G401 (cell line): ENCODE measurements around the gene GDF10. TPM values are rescaled to one million over a fixed set of nuclear protein-coding genes. Genes with fewer than 3 reads are reported as not detected.

Experiments
- DNase-seq: peaks from one replicate; pipeline ENCODE4 v3.0.0-alpha.2; 2015; ENCODE audit warnings: low spot score
- in situ Hi-C: cut with HindIII; loops from 2 replicates; pipeline ENCODE4 v1.10.0; 2016; ENCODE audit warnings: low sequenced_read_pairs, mixed read lengths
- total RNA-seq: library from RNA; depleted of rRNA; stranded (reverse); fragments of >200 nt; shearing (Covaris generic); gene quantifications from 2 replicates; pipeline ENCODE4 v1.2.3, GENCODE V29; 2014; rRNA removed

Gene GDF10
- total RNA-seq, 1 experiment from 2014 or later = not detected

GRCh38 chr10:47360419-47361040 is 60.5 kb downstream of the GDF10 start:
- no peak for DNase-seq
- in situ Hi-C loops = no loop called here

- in situ Hi-C loops = no loop called here
- no peak for DNase-seq
Observed at GRCh38 chr10:47361293-47361692, 61.3 kb downstream of the GDF10 start.

- in situ Hi-C loops = no loop called here
- no peak for DNase-seq
Observed at GRCh38 chr10:47362199-47362598, 62.2 kb downstream of the GDF10 start.

Other genes with a start within 250 kb of the GDF10 start
- gene GDF2, start 22.3 kb downstream of the GDF10 start, total RNA-seq = not detected in 2 replicates
- not detected in 2 replicates for gene RBP3, start 48.2 kb downstream of the GDF10 start, total RNA-seq
- gene ZNF488, start 84.1 kb downstream of the GDF10 start, total RNA-seq = not detected in 2 replicates
- not detected in 2 replicates for gene ANXA8, start 183.9 kb downstream of the GDF10 start, total RNA-seq
- gene FAM25G, start 191.5 kb downstream of the GDF10 start, total RNA-seq = not detected in 2 replicates
- gene AGAP9, start 223.4 kb downstream of the GDF10 start, total RNA-seq = 2.0 and 3.4 TPM in 2 replicates